Left lung (tissue), 10 donors: ENCODE data around the gene KDM3A. TPM values are rescaled to one million over a fixed set of nuclear protein-coding genes. Genes with fewer than 3 reads are reported as not detected.

Experiments
- ATAC-seq: fragments of 200-7000 bp; cut with Tn5 transposase; one replicate; pipeline ENCODE4 v1.9.1; 2020; ENCODE audit warnings: moderate library complexity
- DNase-seq, 4 donors: peaks; one replicate each; pipeline ENCODE4 v3.0.0-alpha.2; 2013 to 2020
- H3K27ac ChIP-seq, 2 donors: fragments of 200-600 bp; sonication (generic) in 1 of 2; one replicate each; pipeline versions ENCODE4 v1.5.0 to v1.8.0; 2020 to 2021
- H3K27me3 ChIP-seq, 2 donors: fragments of 200-600 bp; sonication (generic) in 1 of 2; one replicate each; pipeline versions ENCODE4 v1.5.0 to v1.8.0; 2020 to 2021
- H3K36me3 ChIP-seq, 2 donors: fragments of 200-600 bp; sonication (generic) in 1 of 2; one replicate each; pipeline versions ENCODE4 v1.5.0 to v1.8.0; 2020 to 2021
- H3K4me1 ChIP-seq, 2 donors: fragments of 200-600 bp; one replicate each; pipeline ENCODE4 v1.8.0; 2021
- H3K4me3 ChIP-seq, 2 donors: fragments of 200-600 bp; sonication (generic) in 1 of 2; one replicate each; pipeline versions ENCODE4 v1.5.0 to v1.8.0; 2020 to 2021; ENCODE audit warnings: mild to moderate bottlenecking in 1 of 2
- H3K9me3 ChIP-seq, 2 donors: fragments of 200-600 bp; sonication (generic) in 1 of 2; one replicate each; pipeline versions ENCODE4 v1.5.0 to v1.8.0; 2020 to 2021
- intact Hi-C, 2 donors: fragments of 100-400 bp; cut with DNase I; formaldehyde crosslinking; loops; one replicate each; pipeline versions ENCODE4 v1.11.2 to v1.14.2; 2022
- polyA plus RNA-seq, 6 donors: library from polyadenylated mRNA; unstranded; fragments of 120-200 nt; gene quantifications; one replicate each; pipeline ENCODE4 v1.2.1, GENCODE V29; 2013; ENCODE audit not compliant: insufficient read length in 6 of 6
- total RNA-seq, 2 donors: library from RNA; stranded (reverse); fragmentation: NEBNext Ultra II Directional; extraction: Animal tissue kit (Norgen Biotek cat#: 25700); gene quantifications; one replicate each; pipeline ENCODE4 v1.2.1, GENCODE V29; 2021
- TF ChIP-seq, protein P1 (sequence below), 2 donors: fragments of 200-600 bp; sonication (generic) in 1 of 2; IDR thresholded peaks; one replicate each; pipeline versions ENCODE4 v1.5.0 to v1.8.0; 2021; ENCODE audit warnings: antibody characterized with exemption in 2 of 2
- donor health status: DM: no; HTN: yes; CAD: no.
- donor health status: DM: no; HTN: no; CAD: no.

Gene KDM3A
- total and polyA plus RNA-seq, 8 donors, result 39.3 to 115 (median 73.8) TPM

GRCh38 chr2:86525421-86526340 is 84.5 kb downstream of the KDM3A start:
- H3K4me3 ChIP-seq, result no peak overlapping the region
- intact Hi-C loops, result no loop called here
- TF ChIP-seq, protein P1, sequence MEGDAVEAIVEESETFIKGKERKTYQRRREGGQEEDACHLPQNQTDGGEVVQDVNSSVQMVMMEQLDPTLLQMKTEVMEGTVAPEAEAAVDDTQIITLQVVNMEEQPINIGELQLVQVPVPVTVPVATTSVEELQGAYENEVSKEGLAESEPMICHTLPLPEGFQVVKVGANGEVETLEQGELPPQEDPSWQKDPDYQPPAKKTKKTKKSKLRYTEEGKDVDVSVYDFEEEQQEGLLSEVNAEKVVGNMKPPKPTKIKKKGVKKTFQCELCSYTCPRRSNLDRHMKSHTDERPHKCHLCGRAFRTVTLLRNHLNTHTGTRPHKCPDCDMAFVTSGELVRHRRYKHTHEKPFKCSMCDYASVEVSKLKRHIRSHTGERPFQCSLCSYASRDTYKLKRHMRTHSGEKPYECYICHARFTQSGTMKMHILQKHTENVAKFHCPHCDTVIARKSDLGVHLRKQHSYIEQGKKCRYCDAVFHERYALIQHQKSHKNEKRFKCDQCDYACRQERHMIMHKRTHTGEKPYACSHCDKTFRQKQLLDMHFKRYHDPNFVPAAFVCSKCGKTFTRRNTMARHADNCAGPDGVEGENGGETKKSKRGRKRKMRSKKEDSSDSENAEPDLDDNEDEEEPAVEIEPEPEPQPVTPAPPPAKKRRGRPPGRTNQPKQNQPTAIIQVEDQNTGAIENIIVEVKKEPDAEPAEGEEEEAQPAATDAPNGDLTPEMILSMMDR (IDR thresholded peaks at IDR 0.05), result no peak
- H3K36me3 ChIP-seq, result peaks cover 0 to 39% of the 10 kb centered on the region in 2 donors
- ATAC-seq (no peak), DNase-seq (no peak)
- H3K9me3 ChIP-seq, result peaks cover 0 to 7% of the 10 kb centered on the region in 2 donors
- no peaks in the 10 kb centered on the region for H3K27me3 ChIP-seq
- H3K4me1 ChIP-seq, result no peaks in the 10 kb centered on the region
- no peak overlapping the region for H3K27ac ChIP-seq

GRCh38 chr2:86533589-86533988 is 92.4 kb downstream of the KDM3A start:
- no peak overlapping the region for H3K4me3 ChIP-seq
- H3K27me3 ChIP-seq, result no peaks in the 10 kb centered on the region
- DNase-seq (no peak), ATAC-seq (no peak)
- peaks cover 0 to 6% of the 10 kb centered on the region in 2 donors for H3K36me3 ChIP-seq
- intact Hi-C loops, result no loop called here
- peaks cover 0 to 13% of the 10 kb centered on the region in 2 donors for H3K9me3 ChIP-seq
- TF ChIP-seq, protein P1 (IDR thresholded peaks at IDR 0.05), result no peak
- no peaks in the 10 kb centered on the region for H3K4me1 ChIP-seq
- no peak overlapping the region for H3K27ac ChIP-seq

DNA sequence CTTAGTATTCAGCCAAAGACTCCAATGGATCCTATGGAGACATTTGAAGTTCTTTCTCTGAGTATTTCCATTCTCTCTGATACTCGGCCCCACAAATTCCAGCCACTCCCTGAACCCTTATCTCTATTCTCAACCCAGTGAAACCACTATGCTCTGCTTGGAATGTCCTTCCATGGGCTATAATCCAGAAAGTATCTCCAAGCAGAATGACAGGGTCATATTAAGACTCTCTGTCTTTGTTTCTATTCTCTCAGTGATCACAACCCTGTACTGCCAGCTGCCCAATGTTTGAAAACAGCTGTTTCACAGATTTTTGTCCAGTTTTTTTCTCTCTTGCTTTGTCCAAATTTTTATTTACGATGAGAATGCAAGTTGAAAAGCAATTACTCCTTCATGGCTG is 100.2 kb downstream of the KDM3A start:
- Histone ChIP-seq H3K27ac (peak overlapping the region in 1 of 2 donors; percentile 14), H3K27me3 (no peaks in the 10 kb centered on the region), H3K4me3 (no peak overlapping the region), H3K9me3 (peaks cover 0 to 6% of the 10 kb centered on the region in 2 donors), H3K4me1 (peaks cover 0 to 13% of the 10 kb centered on the region in 2 donors), H3K36me3 (peaks cover 0 to 10% of the 10 kb centered on the region in 2 donors)
- TF ChIP-seq, protein P1 (IDR thresholded peaks at IDR 0.05), result no peak
- intact Hi-C loops, result no loop called here
- DNase-seq (peak in 2 of 4 donors; percentile 38 to 61), ATAC-seq (peak; percentile 59)

Other genes starting within 250 kb of the KDM3A start
- gene IMMT, start 245.9 kb upstream of the KDM3A start, total RNA-seq, result 10 to 100 TPM; 66.8 to 79.7 TPM
- gene IMMT, start 245.9 kb upstream of the KDM3A start, polyA plus RNA-seq, result 10 to 100 TPM; 73.2 to 94.1 (median 86.1) TPM
- 10 to 100 TPM; 27.0 to 28.5 TPM for gene MRPL35, start 241.9 kb upstream of the KDM3A start, total RNA-seq
- gene MRPL35, start 241.9 kb upstream of the KDM3A start, polyA plus RNA-seq, result 10 to 100 TPM; 29.6 to 40.2 (median 36.5) TPM
- 1 to 10 TPM; 4.8 to 8.0 TPM for gene REEP1, start 103.7 kb upstream of the KDM3A start, total RNA-seq
- gene REEP1, start 103.7 kb upstream of the KDM3A start, polyA plus RNA-seq, result 10 to 100 TPM; 15.4 to 19.9 (median 18.9) TPM
- 100 to 1,000 TPM; 117 to 134 TPM for gene CHMP3, start 122.1 kb downstream of the KDM3A start, total RNA-seq
- 100 to 1,000 TPM; 144 to 159 (median 152) TPM for gene CHMP3, start 122.1 kb downstream of the KDM3A start, polyA plus RNA-seq
- 10 to 100 TPM; 21.6 to 27.4 TPM for gene RNF103, start 182.5 kb downstream of the KDM3A start, total RNA-seq
- gene RNF103, start 182.5 kb downstream of the KDM3A start, polyA plus RNA-seq, result 10 to 100 TPM; 37.1 to 46.5 (median 40.1) TPM